DOHH2 (cell line): ENCODE data around the gene GPRC5B.

Experiments
- EZH2phosphoT487 ChIP-seq: fragments of 200-600 bp; sonication (generic); IDR thresholded peaks from 2 replicates; pipeline ENCODE4 v1.6.1; 2017; ENCODE audit warnings: borderline replicate concordance, mild to moderate bottlenecking, antibody characterized with exemption, low read length, moderate library complexity, mixed read lengths
- TF ChIP-seq, protein P1 (sequence below): fragments of 200-600 bp; sonication (generic); IDR thresholded peaks from one replicate; pipeline ENCODE4 v1.5.1; 2014; ENCODE audit warnings: antibody characterized with exemption, mild to moderate bottlenecking, low read depth, low read length; ENCODE audit not compliant: poor library complexity, severe bottlenecking

- TF ChIP-seq, protein P1, sequence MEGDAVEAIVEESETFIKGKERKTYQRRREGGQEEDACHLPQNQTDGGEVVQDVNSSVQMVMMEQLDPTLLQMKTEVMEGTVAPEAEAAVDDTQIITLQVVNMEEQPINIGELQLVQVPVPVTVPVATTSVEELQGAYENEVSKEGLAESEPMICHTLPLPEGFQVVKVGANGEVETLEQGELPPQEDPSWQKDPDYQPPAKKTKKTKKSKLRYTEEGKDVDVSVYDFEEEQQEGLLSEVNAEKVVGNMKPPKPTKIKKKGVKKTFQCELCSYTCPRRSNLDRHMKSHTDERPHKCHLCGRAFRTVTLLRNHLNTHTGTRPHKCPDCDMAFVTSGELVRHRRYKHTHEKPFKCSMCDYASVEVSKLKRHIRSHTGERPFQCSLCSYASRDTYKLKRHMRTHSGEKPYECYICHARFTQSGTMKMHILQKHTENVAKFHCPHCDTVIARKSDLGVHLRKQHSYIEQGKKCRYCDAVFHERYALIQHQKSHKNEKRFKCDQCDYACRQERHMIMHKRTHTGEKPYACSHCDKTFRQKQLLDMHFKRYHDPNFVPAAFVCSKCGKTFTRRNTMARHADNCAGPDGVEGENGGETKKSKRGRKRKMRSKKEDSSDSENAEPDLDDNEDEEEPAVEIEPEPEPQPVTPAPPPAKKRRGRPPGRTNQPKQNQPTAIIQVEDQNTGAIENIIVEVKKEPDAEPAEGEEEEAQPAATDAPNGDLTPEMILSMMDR = peak; percentile 93
- TF ChIP-seq EZH2phosphoT487 = no peak
Measured at GRCh38 chr16:19886073-19886941, 1.7 kb upstream of the GPRC5B start.
